ENCODE measurements around the gene OLIG2.

- TF ChIP-seq POLR2A (IDR thresholded peaks at IDR 0.05; ENCODE audit: low read depth) (no peak), POLR2AphosphoS5 (IDR thresholded peaks at IDR 0.05) (no peak), EP300 (IDR thresholded peaks at IDR 0.05) (no peak)
- TF ChIP-seq, protein P1, sequence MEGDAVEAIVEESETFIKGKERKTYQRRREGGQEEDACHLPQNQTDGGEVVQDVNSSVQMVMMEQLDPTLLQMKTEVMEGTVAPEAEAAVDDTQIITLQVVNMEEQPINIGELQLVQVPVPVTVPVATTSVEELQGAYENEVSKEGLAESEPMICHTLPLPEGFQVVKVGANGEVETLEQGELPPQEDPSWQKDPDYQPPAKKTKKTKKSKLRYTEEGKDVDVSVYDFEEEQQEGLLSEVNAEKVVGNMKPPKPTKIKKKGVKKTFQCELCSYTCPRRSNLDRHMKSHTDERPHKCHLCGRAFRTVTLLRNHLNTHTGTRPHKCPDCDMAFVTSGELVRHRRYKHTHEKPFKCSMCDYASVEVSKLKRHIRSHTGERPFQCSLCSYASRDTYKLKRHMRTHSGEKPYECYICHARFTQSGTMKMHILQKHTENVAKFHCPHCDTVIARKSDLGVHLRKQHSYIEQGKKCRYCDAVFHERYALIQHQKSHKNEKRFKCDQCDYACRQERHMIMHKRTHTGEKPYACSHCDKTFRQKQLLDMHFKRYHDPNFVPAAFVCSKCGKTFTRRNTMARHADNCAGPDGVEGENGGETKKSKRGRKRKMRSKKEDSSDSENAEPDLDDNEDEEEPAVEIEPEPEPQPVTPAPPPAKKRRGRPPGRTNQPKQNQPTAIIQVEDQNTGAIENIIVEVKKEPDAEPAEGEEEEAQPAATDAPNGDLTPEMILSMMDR (IDR thresholded peaks at IDR 0.05): no peak
Observed at GRCh38 chr21:33015096-33015495, 10.6 kb upstream of the OLIG2 start.
